GM23248 (cell line): ENCODE measurements around the gene LRIG3.

Experiments
- EZH2 ChIP-seq: fragments of 200-600 bp; sonication (generic); IDR thresholded peaks from 2 replicates; pipeline ENCODE4 v1.6.1; 2018; ENCODE audit warnings: antibody characterized with exemption, mild to moderate bottlenecking; ENCODE audit not compliant: insufficient read depth, poor library complexity, severe bottlenecking
- EZH2phosphoT487 ChIP-seq: fragments of 200-600 bp; sonication (generic); IDR thresholded peaks from 2 replicates; pipeline ENCODE4 v1.6.1; 2018; ENCODE audit warnings: antibody characterized with exemption, moderate library complexity, mild to moderate bottlenecking, low read depth; ENCODE audit not compliant: insufficient read depth

DNA sequence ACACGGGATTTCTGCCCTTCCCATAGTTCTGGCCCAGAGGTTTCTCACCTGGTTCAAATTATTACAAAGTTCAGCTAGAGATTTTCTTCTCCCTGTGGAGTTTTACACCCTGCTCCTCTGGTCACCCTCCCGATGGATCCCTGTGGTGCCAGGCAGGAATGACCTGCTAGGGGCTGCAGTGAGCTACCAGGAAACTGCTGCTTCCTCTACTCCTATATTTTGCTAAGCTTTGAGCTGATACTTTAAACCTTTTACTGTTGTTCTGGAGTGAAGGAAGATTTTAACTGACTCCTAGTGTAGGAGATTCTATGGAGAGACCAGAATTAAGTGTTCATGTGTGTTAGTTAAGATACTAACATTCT, 30.4 kb upstream of the LRIG3 start:
- no peak for TF ChIP-seq EZH2
- no peak for TF ChIP-seq EZH2phosphoT487
